ENCODE measurements around the gene PLIN4. TPM values are rescaled to one million over a fixed set of nuclear protein-coding genes. Genes with fewer than 3 reads are reported as not detected.
A peak's percentile ranks its signal among the peaks of the same experiment; 100 is the strongest.

The PLIN4 gene
- total RNA-seq, 1 donor = under 0.01 TPM

DNA sequence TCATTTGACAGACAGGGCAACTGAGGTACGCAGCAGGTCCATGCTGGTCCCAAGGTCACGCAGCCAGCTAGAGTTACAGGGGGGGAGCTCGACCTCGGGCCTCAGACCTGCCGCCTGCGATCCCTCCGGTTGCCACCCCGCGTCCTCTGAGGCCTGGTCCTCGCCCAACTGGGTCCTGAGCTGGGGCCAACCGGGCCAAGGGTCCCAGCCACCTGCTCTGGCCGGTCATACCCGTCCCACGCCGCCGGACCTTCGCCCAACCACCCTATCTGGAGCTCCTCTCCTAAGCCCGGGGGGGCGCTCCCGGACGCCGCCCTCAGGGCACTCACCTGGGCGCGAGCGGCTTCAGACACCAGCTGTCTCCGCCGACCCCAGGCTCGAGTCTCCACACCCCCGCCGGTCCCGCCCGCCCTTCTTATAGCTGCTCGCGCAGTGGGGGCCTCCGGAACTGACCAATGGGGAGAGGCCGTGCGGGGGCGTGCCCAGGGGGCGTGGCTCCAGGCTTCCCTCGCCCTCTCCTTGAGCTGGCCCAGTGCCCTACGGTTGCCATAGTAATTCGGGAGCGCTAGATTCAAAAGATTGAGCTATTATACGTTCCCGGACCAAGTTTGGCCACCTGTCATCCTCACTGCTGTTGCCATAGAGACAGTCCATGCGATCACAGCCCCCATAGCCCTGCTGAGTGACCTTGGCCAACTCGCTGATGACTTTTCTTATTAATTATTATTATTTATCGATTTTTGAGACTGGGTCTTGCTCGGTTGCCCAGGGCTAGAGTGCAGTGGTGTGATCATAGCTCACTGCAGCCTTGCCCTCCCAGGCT, 16.8 kb upstream of the PLIN4 start, which contains the start of gene PLIN5:
PLIN5 (minus strand) TSS at position 389 of the 823 bp plus-strand sequence. CDS start 1,150 bp downstream, outside the sequence.
- no peak within 1 kb of the TSS for H3K4me3 ChIP-seq (ENCODE audit: insufficient read depth, low read length)
- peak; percentile 96 for DNase-seq (ENCODE audit: insufficient read length, low spot score, missing footprints)
- no peaks in the 10 kb centered on the region for H3K36me3 ChIP-seq (ENCODE audit: insufficient read depth, low read length)
- H3K27me3 ChIP-seq (ENCODE audit: insufficient read depth, low read length) = peaks cover 18% of the 10 kb centered on the region
- H3K4me2 ChIP-seq (ENCODE audit: insufficient read depth, low read length) = no peak within 1 kb of the TSS
- no peak within 1 kb of the TSS for H3K27ac ChIP-seq (ENCODE audit: low read depth, low read length)
- no peak within 1 kb of the TSS for H2AFZ ChIP-seq (ENCODE audit: low read length)
- no peaks in the 10 kb centered on the region for H3K79me2 ChIP-seq (ENCODE audit: insufficient read depth, low read length)
- TF ChIP-seq, protein P1, sequence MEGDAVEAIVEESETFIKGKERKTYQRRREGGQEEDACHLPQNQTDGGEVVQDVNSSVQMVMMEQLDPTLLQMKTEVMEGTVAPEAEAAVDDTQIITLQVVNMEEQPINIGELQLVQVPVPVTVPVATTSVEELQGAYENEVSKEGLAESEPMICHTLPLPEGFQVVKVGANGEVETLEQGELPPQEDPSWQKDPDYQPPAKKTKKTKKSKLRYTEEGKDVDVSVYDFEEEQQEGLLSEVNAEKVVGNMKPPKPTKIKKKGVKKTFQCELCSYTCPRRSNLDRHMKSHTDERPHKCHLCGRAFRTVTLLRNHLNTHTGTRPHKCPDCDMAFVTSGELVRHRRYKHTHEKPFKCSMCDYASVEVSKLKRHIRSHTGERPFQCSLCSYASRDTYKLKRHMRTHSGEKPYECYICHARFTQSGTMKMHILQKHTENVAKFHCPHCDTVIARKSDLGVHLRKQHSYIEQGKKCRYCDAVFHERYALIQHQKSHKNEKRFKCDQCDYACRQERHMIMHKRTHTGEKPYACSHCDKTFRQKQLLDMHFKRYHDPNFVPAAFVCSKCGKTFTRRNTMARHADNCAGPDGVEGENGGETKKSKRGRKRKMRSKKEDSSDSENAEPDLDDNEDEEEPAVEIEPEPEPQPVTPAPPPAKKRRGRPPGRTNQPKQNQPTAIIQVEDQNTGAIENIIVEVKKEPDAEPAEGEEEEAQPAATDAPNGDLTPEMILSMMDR (IDR thresholded peaks at IDR 0.05; ENCODE audit: extremely low read depth, low read depth, low read length) = no peak
- H3K4me1 ChIP-seq (ENCODE audit: insufficient read depth, low read length) = no peaks in the 10 kb centered on the region
- H3K9me3 ChIP-seq (ENCODE audit: low read depth, low read length) = no peaks in the 10 kb centered on the region
- no peaks in the 10 kb centered on the region for H4K20me1 ChIP-seq (ENCODE audit: insufficient read depth, low read length)

DNA sequence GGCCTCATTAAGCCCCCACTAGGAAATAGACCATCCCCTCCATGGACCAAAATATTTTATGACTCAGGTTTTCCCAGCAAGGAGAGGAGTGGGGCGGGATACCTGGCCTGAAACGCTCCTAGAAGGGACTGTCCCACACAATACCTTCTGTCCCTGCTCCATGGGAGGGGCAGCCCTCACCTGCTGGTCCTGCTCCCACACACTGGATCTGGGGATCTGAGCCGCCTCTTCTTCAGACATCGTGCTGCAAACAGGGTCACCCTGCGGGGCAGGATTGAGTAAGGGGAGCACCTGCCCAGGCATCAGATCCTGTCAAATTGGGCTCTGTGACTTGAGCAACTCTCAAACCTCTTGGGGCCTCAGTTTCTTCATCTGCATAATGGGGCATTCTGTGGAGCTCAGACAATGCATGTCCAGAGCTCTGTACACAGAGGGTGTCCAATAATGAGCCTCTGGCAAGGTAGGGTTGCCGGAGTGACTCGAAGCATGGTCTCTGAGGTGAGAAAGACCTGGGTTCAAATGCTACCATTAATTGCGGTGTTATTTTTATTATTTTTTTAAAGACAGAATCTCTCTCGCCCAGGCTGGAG, 15.6 kb upstream of the PLIN4 start:
- TF ChIP-seq, protein P1 (IDR thresholded peaks at IDR 0.05; ENCODE audit: extremely low read depth, low read depth, low read length) = no peak
- H3K4me2 ChIP-seq (ENCODE audit: insufficient read depth, low read length) = no peak overlapping the region
- H3K4me1 ChIP-seq (ENCODE audit: insufficient read depth, low read length) = no peaks in the 10 kb centered on the region
- no peaks in the 10 kb centered on the region for H3K9me3 ChIP-seq (ENCODE audit: low read depth, low read length)
- H2AFZ ChIP-seq (ENCODE audit: low read length) = no peak overlapping the region
- no peak overlapping the region for H3K27ac ChIP-seq (ENCODE audit: low read depth, low read length)
- DNase-seq (ENCODE audit: insufficient read length, low spot score, missing footprints) = no peak
- peaks cover 14% of the 10 kb centered on the region for H3K27me3 ChIP-seq (ENCODE audit: insufficient read depth, low read length)
- no peaks in the 10 kb centered on the region for H3K79me2 ChIP-seq (ENCODE audit: insufficient read depth, low read length)
- H3K4me3 ChIP-seq (ENCODE audit: insufficient read depth, low read length) = no peak overlapping the region
- no peaks in the 10 kb centered on the region for H3K36me3 ChIP-seq (ENCODE audit: insufficient read depth, low read length)
- H4K20me1 ChIP-seq (ENCODE audit: insufficient read depth, low read length) = no peaks in the 10 kb centered on the region

DNA sequence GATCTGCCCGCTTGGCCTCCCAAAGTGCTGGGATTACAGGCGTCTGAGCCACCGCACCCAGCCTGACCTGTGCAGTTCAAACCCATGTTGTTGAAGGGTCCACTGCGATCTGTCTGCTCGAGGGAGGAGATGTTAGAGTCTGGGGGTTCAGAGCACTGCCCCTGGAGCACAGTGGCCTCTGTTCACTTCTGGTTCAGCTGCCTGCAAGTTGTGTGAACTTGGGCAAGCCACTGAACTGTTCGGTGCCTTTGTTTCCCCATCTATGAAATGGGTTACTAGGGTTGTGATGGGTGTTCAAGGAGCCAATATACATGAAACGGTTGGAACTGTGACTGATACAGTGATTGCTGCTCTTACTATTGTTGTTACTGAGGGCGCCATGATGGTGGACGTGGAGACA, 15.0 kb upstream of the PLIN4 start:
- no peak overlapping the region for H3K4me3 ChIP-seq (ENCODE audit: insufficient read depth, low read length)
- no peaks in the 10 kb centered on the region for H4K20me1 ChIP-seq (ENCODE audit: insufficient read depth, low read length)
- peaks cover 14% of the 10 kb centered on the region for H3K27me3 ChIP-seq (ENCODE audit: insufficient read depth, low read length)
- no peak overlapping the region for H3K27ac ChIP-seq (ENCODE audit: low read depth, low read length)
- H3K36me3 ChIP-seq (ENCODE audit: insufficient read depth, low read length) = no peaks in the 10 kb centered on the region
- H3K4me2 ChIP-seq (ENCODE audit: insufficient read depth, low read length) = no peak overlapping the region
- no peak for DNase-seq (ENCODE audit: insufficient read length, low spot score, missing footprints)
- no peak overlapping the region for H2AFZ ChIP-seq (ENCODE audit: low read length)
- TF ChIP-seq, protein P1 (IDR thresholded peaks at IDR 0.05; ENCODE audit: extremely low read depth, low read depth, low read length) = no peak
- H3K4me1 ChIP-seq (ENCODE audit: insufficient read depth, low read length) = no peaks in the 10 kb centered on the region
- no peaks in the 10 kb centered on the region for H3K79me2 ChIP-seq (ENCODE audit: insufficient read depth, low read length)
- no peaks in the 10 kb centered on the region for H3K9me3 ChIP-seq (ENCODE audit: low read depth, low read length)

DNA sequence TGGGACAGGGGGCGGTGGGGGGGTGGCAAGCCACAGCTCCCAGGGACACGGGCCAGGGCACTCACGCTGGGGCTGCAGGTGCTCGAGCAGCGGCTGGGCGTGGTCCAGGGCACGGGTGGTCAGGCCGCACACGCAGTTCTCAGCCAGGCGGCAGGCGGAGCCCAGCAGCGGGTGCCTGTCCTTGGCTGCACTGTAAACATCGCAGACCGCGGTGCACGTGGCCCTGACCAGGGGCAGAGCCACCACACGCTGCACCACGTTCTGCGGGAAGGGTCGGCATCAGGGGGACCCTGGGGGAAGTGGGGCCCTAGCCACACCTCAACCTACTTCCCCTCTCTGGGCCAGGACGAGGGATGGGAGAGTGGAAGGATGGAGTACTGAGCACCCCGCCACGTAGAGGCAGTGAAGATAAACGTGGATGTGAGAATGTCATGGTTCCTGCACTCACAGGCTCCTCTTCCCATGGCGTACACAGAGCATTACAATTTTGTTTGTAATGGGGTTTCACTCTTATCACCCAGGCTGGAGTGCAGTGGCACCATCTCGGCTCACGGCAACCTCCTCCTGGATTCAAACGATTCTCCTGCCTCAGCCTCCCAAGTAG, 13.4 kb upstream of the PLIN4 start:
- Histone ChIP-seq H3K27me3 (ENCODE audit: insufficient read depth, low read length) (peaks cover 8% of the 10 kb centered on the region), H3K4me2 (ENCODE audit: insufficient read depth, low read length) (no peak overlapping the region), H3K4me3 (ENCODE audit: insufficient read depth, low read length) (no peak overlapping the region), H3K4me1 (ENCODE audit: insufficient read depth, low read length) (no peaks in the 10 kb centered on the region), H3K9me3 (ENCODE audit: low read depth, low read length) (no peaks in the 10 kb centered on the region), H4K20me1 (ENCODE audit: insufficient read depth, low read length) (no peaks in the 10 kb centered on the region), H3K36me3 (ENCODE audit: insufficient read depth, low read length) (no peaks in the 10 kb centered on the region), H3K27ac (ENCODE audit: low read depth, low read length) (no peak overlapping the region), H3K79me2 (ENCODE audit: insufficient read depth, low read length) (no peaks in the 10 kb centered on the region), H2AFZ (ENCODE audit: low read length) (no peak overlapping the region)
- DNase-seq (ENCODE audit: insufficient read length, low spot score, missing footprints) = no peak
- TF ChIP-seq, protein P1 (IDR thresholded peaks at IDR 0.05; ENCODE audit: extremely low read depth, low read depth, low read length) = no peak

All from osteoblast (primary cell).